PC-9 (cell line): ENCODE measurements around the gene WFDC5. TPM values are rescaled to one million over a fixed set of nuclear protein-coding genes. Genes with fewer than 3 reads are reported as not detected.

Source experiments
- BruUV-seq: library from RNA; stranded (reverse); fragments of 400-500 nt; replicated peaks from 2 replicates; lab custom pipeline; 2021; lab: Mats Ljungman, UMichigan
- CTCF ChIA-PET: fragments of 300-600 bp; sonication (Branson Sonifier 250); formaldehyde crosslinking; loops from one replicate; lab custom pipeline; 2022; ENCODE audit warnings: antibody characterized with exemption; lab: Charles Lee
- POLR2A ChIA-PET: fragments of 300-600 bp; sonication (Branson Sonifier 250); formaldehyde crosslinking; loops from one replicate; lab custom pipeline; 2022; ENCODE audit warnings: antibody characterized with exemption; ENCODE audit not compliant: unreplicated experiment; lab: Charles Lee
- DNase-seq, 2 experiments: peaks; one replicate each; pipeline versions ENCODE4 v3.0.0 to v3.0.0-alpha.2; 2015 to 2022; ENCODE audit warnings: mixed read lengths in 1 of 2
- H2AFZ ChIP-seq: fragments of 200-600 bp; sonication (generic); 2 replicates; pipeline ENCODE4 v1.8.1; 2017; ENCODE audit warnings: antibody characterized with exemption
- H3F3A ChIP-seq: fragments of 200-600 bp; sonication (generic); 2 replicates; pipeline ENCODE4 v1.8.1; 2017; ENCODE audit warnings: antibody characterized with exemption, mild to moderate bottlenecking, low read depth; ENCODE audit not compliant: insufficient read depth
- H3K27ac ChIP-seq: fragments of 200-600 bp; sonication (generic); 2 replicates; pipeline ENCODE4 v1.6.1; 2016; ENCODE audit warnings: mixed run types
- H3K27me3 ChIP-seq: fragments of 200-600 bp; sonication (generic); 2 replicates; pipeline ENCODE4 v1.6.1; 2016; ENCODE audit warnings: low read depth, mixed run types; ENCODE audit not compliant: insufficient read depth
- H3K36me3 ChIP-seq: fragments of 200-600 bp; sonication (generic); 2 replicates; pipeline ENCODE4 v1.6.1; 2016; ENCODE audit warnings: low read depth, mixed run types
- H3K4me1 ChIP-seq: fragments of 200-600 bp; sonication (generic); replicated peaks from 2 replicates; pipeline ENCODE4 v1.6.1; 2016; ENCODE audit warnings: mixed run types; ENCODE audit not compliant: insufficient read depth
- H3K4me2 ChIP-seq: fragments of 200-600 bp; sonication (generic); 2 replicates; pipeline ENCODE4 v1.6.1; 2017; ENCODE audit warnings: mixed run types
- H3K4me3 ChIP-seq: fragments of 200-600 bp; sonication (generic); 2 replicates; pipeline ENCODE4 v1.6.1; 2016; ENCODE audit warnings: mixed run types
- H3K79me2 ChIP-seq: fragments of 200-600 bp; sonication (generic); 2 replicates; pipeline ENCODE4 v1.6.1; 2017; ENCODE audit warnings: low read depth, mixed run types
- H3K9me2 ChIP-seq: fragments of 200-600 bp; sonication (generic); 2 replicates; pipeline ENCODE4 v1.8.1; 2017; ENCODE audit warnings: mild to moderate bottlenecking; ENCODE audit not compliant: insufficient read depth
- H3K9me3 ChIP-seq: fragments of 200-600 bp; sonication (generic); 2 replicates; pipeline ENCODE4 v1.8.1; 2016; ENCODE audit warnings: low read depth; ENCODE audit not compliant: insufficient read depth
- H4K20me1 ChIP-seq: fragments of 200-600 bp; sonication (generic); 2 replicates; pipeline ENCODE4 v1.8.1; 2017; ENCODE audit not compliant: insufficient read depth
- CTCF ChIP-seq: fragments of 200-600 bp; sonication (generic); conservative IDR thresholded peaks from 2 replicates; pipeline ENCODE4 v1.6.1; 2017; ENCODE audit warnings: mixed run types, antibody characterized with exemption, mild to moderate bottlenecking, moderate library complexity
- EZH2 ChIP-seq: fragments of 200-600 bp; sonication (generic); IDR thresholded peaks from 2 replicates; pipeline ENCODE4 v1.8.0; 2017; ENCODE audit warnings: antibody characterized with exemption, low read depth
- intact Hi-C: fragments of 100-400 bp; cut with micrococcal nuclease; formaldehyde crosslinking; loops from one replicate; pipeline ENCODE4 v1.10.0; 2022; ENCODE audit not compliant: unreplicated experiment
- total RNA-seq: library from RNA; stranded (reverse); gene quantifications from 2 replicates; pipeline ENCODE4 v1.2.3, GENCODE V29; 2021

The WFDC5 gene
- total RNA-seq, 1 experiment from 2014 or later, result not detected

GRCh38 chr20:45083127-45083526 lies 31.8 kb downstream of the WFDC5 start:
- H3K9me3 ChIP-seq, result no peaks in the 10 kb centered on the region
- no TSS peak for BruUV-seq
- peaks cover 10% of the 10 kb centered on the region for H3K4me1 ChIP-seq
- no peak for DNase-seq
- H3F3A ChIP-seq, result no peaks in the 10 kb centered on the region; the same call in none of the 2 replicates
- H3K27me3 ChIP-seq, result no peaks in the 10 kb centered on the region
- H3K79me2 ChIP-seq, result no peaks in the 10 kb centered on the region
- ChIA-PET CTCF (no interaction called here), POLR2A (no interaction called here)
- H3K4me3 ChIP-seq, result no peak overlapping the region
- H3K4me2 ChIP-seq, result no peak overlapping the region
- no peak overlapping the region for H2AFZ ChIP-seq
- intact Hi-C loops, result no loop called here
- TF ChIP-seq EZH2, result no peak
- no peak for TF ChIP-seq CTCF
- no peak overlapping the region for H3K27ac ChIP-seq
- no peaks in the 10 kb centered on the region for H3K9me2 ChIP-seq
- H3K36me3 ChIP-seq, result peaks cover 7% of the 10 kb centered on the region; the same call in 1 of the 2 replicates
- H4K20me1 ChIP-seq, result no peaks in the 10 kb centered on the region

- DNase-seq, result no peak
- no peak overlapping the region for H3K4me3 ChIP-seq
- no peak for TF ChIP-seq EZH2
- no peak overlapping the region for H3K27ac ChIP-seq
- no peaks in the 10 kb centered on the region; the same call in 1 of the 2 replicates for H3F3A ChIP-seq
- H3K4me2 ChIP-seq, result no peak overlapping the region
- CTCF ChIA-PET, result no interaction called here
- intact Hi-C loops, result no loop called here
- POLR2A ChIA-PET, result no interaction called here
- no peaks in the 10 kb centered on the region for H3K79me2 ChIP-seq
- H2AFZ ChIP-seq, result no peak overlapping the region
- no peaks in the 10 kb centered on the region for H3K9me2 ChIP-seq
- H3K36me3 ChIP-seq, result peaks cover 7% of the 10 kb centered on the region; the same call in 1 of the 2 replicates
- no peaks in the 10 kb centered on the region for H3K9me3 ChIP-seq
- no peaks in the 10 kb centered on the region for H4K20me1 ChIP-seq
- no TSS peak for BruUV-seq
- H3K4me1 ChIP-seq, result peaks cover 3% of the 10 kb centered on the region; the same call in 1 of the 2 replicates
- no peaks in the 10 kb centered on the region for H3K27me3 ChIP-seq
Measured at GRCh38 chr20:45082468-45082867, 32.5 kb downstream of the WFDC5 start.

GRCh38 chr20:45080867-45081624 lies 33.9 kb downstream of the WFDC5 start:
- Histone ChIP-seq H3K9me3 (no peaks in the 10 kb centered on the region), H3K4me3 (no peak overlapping the region), H3K36me3 (peaks cover 7% of the 10 kb centered on the region; the same call in 1 of the 2 replicates), H3K9me2 (no peaks in the 10 kb centered on the region), H3K27ac (no peak overlapping the region), H3K4me2 (no peak overlapping the region), H3F3A (no peaks in the 10 kb centered on the region), H3K27me3 (no peaks in the 10 kb centered on the region), H2AFZ (no peak overlapping the region), H3K79me2 (no peaks in the 10 kb centered on the region), H3K4me1 (no peaks in the 10 kb centered on the region), H4K20me1 (no peaks in the 10 kb centered on the region)
- intact Hi-C loops, result no loop called here
- POLR2A ChIA-PET, result no interaction called here
- no TSS peak for BruUV-seq
- CTCF ChIA-PET, result no interaction called here
- DNase-seq, result no peak
- peak; percentile 68 for TF ChIP-seq CTCF
- TF ChIP-seq EZH2, result no peak
